ENCODE data around the gene CFAP70.
"Not testable (repeated sequence)": the region's sequence is repeated elsewhere in the genome, so short reads cannot be mapped to it uniquely, and the experiment has no call there.

Gene CFAP70

GRCh38 chr10:73358331-73359279, at the start of gene CFAP70:
Gene CFAP70 (minus strand): TSS chr10:73358864. CDS start chr10:73354796, 4,068 bp downstream.
- peak; percentile 93 for DNase-seq

DNA sequence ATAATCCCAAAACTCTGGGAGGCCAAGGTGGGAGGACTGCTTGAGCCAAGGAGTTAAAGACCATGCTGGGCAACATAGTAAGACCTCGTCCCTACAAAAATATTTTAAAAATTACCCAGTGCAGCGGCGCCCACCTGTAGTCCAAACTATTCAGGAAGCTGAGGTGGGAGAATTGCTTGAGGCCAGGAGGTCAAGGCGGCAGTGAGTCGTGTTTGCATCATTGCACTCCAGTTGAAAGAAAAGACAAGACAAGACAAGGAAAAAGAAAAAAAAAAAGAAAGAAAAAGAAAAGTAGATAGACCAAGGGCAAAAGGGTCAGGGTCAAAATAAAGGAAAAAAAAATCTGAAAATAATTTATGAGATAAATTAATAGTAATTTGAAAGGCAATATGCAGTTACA, 49.4 kb upstream of the CFAP70 start:
- DNase-seq, result no peak

DNA sequence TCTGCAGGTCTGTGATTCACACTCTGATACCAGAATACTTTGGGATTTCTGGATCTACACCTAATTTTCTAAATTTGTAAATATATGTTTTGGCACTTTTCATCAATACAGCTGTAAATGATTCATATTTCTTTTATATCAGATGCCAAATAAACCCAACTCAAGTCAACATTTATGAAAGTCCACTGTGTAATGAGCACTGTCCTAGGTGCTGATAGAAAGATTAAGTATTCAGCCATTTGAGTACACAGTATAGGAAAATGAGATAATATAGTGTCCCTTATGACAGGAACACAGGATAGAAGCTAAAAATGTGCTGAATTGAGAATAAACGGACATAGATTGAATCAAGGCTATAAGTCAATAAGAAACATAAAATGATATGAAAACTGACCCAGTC, 48.8 kb upstream of the CFAP70 start:
- no peak for DNase-seq

- DNase-seq, result no peak
Measured at GRCh38 chr10:73406846-73407245, 48.2 kb upstream of the CFAP70 start.

- no peak for DNase-seq
Measured at GRCh38 chr10:73405556-73405955, 46.9 kb upstream of the CFAP70 start.

- no peak for DNase-seq
Measured at GRCh38 chr10:73404690-73405089, 46.0 kb upstream of the CFAP70 start.

GRCh38 chr10:73401636-73402035, 43.0 kb upstream of the CFAP70 start:
- DNase-seq, result no peak

- DNase-seq, result no peak
Measured at GRCh38 chr10:73399063-73399462, 40.4 kb upstream of the CFAP70 start.

- no peak for DNase-seq
Measured at GRCh38 chr10:73398024-73398423, 39.4 kb upstream of the CFAP70 start.

DNA sequence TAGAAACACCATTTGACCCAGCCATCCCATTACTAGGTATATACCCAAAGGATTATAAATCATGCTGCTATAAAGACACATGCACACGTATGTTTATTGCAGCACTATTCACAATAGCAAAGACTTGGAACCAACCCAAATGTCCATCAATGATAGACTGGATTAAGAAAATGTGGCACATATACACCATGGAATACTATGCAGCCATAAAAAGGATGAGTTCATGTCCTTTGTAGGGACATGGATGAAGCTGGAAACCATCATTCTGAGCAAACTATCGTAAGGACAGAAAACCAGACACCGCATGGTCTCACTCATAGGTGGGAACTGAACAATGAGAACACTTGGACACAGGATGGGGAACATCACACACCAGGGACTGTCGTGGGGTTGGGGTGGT, 35.7 kb upstream of the CFAP70 start:
- not testable (repeated sequence) for DNase-seq

GRCh38 chr10:73388228-73388627, 29.6 kb upstream of the CFAP70 start:
- DNase-seq, result no peak

GRCh38 chr10:73386583-73386982, 27.9 kb upstream of the CFAP70 start:
- DNase-seq, result no peak

DNA sequence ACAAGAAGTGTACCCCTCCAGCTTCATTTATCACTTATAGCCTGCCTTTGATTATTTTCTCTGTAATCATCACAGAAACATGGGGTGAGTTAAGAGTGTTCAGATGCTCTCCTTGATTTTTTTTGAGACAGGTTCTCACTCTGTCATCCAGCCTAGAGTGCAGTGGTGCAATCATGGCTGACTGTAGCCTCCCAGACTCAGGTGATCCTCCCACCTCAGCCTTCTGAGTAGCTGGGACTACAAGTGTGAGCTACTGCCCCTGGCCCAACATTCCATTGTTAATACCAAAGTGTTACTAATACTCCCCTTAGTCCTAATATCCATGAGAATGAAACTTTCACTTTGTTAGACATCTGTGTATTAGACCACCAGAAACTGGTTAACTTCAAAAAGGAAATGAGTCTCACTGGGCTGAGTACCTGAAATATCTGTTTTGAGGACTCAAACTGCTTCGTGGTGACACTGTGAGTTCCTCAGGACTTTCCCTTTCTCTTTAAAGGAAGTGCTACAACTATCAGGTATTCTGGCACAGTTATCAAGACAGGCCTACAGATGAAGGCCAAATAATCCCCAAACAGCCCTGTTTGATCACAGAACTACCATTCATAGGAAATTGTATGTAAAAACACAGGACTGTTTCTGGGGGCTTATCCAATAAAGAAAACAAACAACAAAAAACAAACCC, 20.5 kb upstream of the CFAP70 start:
- no peak for DNase-seq

DNA sequence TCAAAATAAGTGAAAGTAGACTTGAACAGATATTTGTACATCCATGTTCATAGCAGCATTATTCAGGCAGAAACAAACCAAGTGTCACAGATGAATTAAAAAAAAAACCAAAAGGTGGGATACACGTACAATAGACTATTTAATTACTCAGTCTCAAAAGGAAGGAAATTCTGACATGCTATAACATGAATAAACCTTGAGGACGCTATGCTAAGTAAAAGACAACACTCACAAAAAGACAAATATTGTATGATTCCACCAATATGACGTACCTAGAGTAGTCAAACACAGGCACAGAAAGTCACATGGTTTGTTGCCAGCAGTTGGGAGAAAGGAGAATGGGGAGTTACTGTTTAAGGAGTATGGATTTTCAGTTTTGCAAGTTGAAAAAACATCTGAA, 18.0 kb upstream of the CFAP70 start:
- no peak for DNase-seq

- DNase-seq, result no peak
Measured at GRCh38 chr10:73368238-73368637, 9.6 kb upstream of the CFAP70 start.

GRCh38 chr10:73366381-73367298, 8.0 kb upstream of the CFAP70 start:
- DNase-seq, result no peak

DNA sequence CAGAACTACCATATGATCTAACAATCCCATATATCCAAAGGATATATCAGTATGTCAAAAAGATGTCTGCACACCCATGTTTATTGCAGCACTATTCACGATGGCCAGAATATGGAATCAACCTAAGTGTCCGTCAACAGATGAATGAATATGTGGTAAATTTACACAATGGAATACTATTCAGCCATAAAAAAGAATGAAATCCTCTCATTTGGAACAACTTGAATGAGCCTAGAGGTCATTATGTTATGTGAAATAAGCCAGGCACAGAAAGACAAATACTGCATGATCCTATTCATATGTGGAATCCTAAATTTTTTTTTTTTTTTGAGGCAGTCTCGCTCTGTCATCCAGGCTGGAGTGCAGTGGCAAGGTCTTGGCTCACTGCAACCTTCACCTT, 6.3 kb upstream of the CFAP70 start:
- DNase-seq, result no peak

DNA sequence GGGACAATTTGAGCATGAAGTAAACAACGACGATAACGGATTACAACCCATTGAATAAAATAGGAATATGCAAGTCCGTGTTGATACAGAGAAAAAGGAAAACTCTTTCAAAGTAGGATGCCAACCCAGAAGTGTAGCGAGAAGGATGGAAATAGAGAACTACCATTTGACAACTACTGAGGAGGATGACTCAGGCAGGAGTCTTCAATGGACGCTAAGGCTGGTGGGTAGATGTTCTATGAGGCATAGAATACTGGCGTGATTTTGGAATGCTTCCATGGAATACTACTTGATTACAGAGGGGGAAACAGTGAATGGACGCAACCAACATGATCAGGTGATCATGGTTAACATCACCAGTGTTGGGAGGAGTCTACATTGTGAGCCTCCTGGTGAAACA, 828 bp upstream of the CFAP70 start:
- no peak for DNase-seq

- DNase-seq, result no peak
Measured at GRCh38 chr10:73357821-73358220, 843 bp downstream of the CFAP70 start.

DNA sequence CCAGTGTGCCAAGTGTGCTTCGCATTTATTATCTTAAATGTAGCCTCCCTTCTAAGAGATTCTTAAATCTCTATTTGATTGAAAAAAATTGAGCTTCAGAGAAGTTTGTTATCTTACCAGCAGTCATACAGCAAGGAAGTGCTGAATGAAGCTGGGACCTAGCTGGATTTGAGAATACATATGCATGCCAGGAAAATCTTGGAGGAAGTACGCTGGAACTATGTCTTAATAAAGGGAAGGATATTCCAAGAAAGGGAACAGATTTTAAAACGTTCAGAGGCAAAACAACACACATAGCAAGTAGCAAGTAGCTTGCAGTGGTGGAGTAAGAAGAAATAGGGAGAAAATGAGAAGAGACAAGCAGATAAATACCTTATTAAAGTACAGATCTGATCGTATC, 1.5 kb downstream of the CFAP70 start:
- no peak for DNase-seq

DNA sequence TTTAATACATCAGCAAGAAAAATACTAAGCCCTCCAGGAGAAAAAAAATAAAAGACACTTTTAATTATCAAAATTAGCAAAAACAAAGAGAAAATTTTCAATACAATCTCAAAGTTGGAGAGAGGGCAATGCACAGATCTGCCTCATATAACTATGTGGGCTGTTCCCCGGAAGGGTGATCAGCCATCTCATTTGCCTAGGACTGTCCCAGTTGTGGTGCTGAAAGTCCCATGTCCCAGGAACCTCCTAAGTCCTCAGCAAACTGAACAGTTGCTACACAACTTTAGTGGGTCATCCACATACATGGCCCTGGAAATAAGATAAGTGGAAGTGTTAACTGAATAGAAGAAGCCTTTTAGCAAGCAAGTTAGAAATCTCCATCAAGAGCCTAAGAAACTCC, 14.4 kb downstream of the CFAP70 start:
- no peak for DNase-seq

DNA sequence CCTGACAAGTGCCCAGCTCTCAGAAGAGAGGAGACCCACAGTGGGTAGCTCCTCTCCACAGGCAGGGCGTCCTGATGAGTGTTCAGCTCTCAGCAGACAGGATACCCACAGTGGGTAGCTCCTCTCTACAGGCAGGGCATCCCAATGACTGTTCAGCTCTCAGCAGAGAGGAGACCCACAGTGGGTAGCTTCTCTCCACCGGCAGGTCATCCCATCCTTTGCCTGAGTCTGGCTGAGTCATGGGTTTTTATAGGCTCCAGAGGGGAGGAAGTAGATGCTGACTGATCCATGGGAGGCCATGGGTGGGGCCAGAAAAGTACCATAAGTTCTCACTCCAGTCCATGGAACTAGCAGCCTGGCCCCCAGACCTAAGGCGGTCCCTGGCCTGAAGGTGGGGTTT, 18.5 kb downstream of the CFAP70 start:
- no peak for DNase-seq

GRCh38 chr10:73339436-73339835, 19.2 kb downstream of the CFAP70 start:
- DNase-seq, result no peak

All from activated CD8-positive, alpha-beta memory T cell treated with anti-CD3 and anti-CD28 coated beads, Interleukin-2, amount 50 U/mL, for 48 hours (primary cell).